NB4 (cell line): Measurements from ENCODE around the gene CPLX1.

Experiments used
- POLR2A ChIP-seq: IDR thresholded peaks from 2 replicates; pipeline ENCODE4 v1.6.1; 2011; ENCODE audit warnings: mild to moderate bottlenecking; ENCODE audit not compliant: insufficient read length; ENCODE audit errors: extremely low read depth
- TF ChIP-seq, protein P1 (sequence below): IDR thresholded peaks from one replicate; pipeline ENCODE4 v1.5.1; 2012; ENCODE audit warnings: low read depth, low read length
- TF ChIP-seq, protein P2 (sequence below): IDR thresholded peaks from 2 replicates; pipeline ENCODE4 v1.6.1; 2011; ENCODE audit warnings: low read depth, low read length

DNA sequence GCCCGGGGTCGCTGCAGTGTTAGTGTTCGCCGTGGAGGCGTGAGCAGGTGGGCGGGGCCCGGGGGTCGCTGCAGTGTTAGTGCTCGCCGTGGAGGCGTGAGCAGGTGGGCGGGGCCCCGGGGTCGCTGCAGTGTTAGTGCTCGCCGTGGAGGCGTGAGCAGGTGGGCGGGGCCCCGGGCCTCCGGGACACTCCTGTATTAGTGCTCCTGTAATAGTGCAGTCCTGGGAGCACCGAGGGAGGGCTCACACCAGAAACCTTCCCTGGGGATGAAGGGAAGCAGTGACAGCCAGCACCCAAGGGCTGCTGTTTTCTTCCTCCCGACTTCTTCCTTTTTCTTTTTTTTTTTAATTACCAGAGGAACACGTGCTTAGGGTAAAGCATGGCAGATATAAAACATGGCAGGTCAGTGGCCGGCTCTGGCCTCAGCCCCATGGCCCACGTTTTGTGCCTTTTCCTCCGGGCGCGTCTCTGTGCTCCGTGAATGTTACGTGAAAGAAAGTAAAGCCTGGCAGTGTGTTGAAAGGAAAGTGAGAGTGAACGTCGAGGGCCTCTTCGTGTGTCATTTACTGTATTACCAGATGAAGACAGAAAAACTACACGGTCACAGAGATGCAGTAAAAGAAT is 78.3 kb downstream of the CPLX1 start:
- TF ChIP-seq, protein P1, sequence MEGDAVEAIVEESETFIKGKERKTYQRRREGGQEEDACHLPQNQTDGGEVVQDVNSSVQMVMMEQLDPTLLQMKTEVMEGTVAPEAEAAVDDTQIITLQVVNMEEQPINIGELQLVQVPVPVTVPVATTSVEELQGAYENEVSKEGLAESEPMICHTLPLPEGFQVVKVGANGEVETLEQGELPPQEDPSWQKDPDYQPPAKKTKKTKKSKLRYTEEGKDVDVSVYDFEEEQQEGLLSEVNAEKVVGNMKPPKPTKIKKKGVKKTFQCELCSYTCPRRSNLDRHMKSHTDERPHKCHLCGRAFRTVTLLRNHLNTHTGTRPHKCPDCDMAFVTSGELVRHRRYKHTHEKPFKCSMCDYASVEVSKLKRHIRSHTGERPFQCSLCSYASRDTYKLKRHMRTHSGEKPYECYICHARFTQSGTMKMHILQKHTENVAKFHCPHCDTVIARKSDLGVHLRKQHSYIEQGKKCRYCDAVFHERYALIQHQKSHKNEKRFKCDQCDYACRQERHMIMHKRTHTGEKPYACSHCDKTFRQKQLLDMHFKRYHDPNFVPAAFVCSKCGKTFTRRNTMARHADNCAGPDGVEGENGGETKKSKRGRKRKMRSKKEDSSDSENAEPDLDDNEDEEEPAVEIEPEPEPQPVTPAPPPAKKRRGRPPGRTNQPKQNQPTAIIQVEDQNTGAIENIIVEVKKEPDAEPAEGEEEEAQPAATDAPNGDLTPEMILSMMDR, result no peak
- TF ChIP-seq POLR2A, result no peak
- TF ChIP-seq, protein P2, sequence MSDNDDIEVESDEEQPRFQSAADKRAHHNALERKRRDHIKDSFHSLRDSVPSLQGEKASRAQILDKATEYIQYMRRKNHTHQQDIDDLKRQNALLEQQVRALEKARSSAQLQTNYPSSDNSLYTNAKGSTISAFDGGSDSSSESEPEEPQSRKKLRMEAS, result no peak
